Thyroid gland (tissue), 4 donors: ENCODE data around the gene SLC39A10. TPM values are rescaled to one million over a fixed set of nuclear protein-coding genes. Genes with fewer than 3 reads are reported as not detected.

ENCODE experiments used
- DNase-seq, 2 donors: peaks; one replicate each; pipeline ENCODE4 v3.0.0-alpha.2; 2019
- H3K27ac ChIP-seq, 3 donors: fragments of 200-600 bp; sonication (generic); 1 replicate in 2 of 3; 2 replicates in 1 of 3; pipeline ENCODE4 v1.5.1; 2016 to 2019; ENCODE audit warnings: mild to moderate bottlenecking in 1 of 3, moderate library complexity in 1 of 3
- H3K27me3 ChIP-seq: fragments of 200-600 bp; sonication (generic); one replicate; pipeline ENCODE4 v1.5.1; 2019
- H3K36me3 ChIP-seq, 2 donors: fragments of 200-600 bp; sonication (generic); one replicate each; pipeline ENCODE4 v1.5.1; 2016 to 2019
- H3K4me1 ChIP-seq, 2 donors: fragments of 200-600 bp; sonication (generic); one replicate each; pipeline ENCODE4 v1.5.1; 2017 to 2019
- H3K4me3 ChIP-seq, 3 donors: fragments of 200-600 bp; sonication (generic); replicated peaks in 1 of 3; 1 replicate in 2 of 3; 2 replicates in 1 of 3; pipeline ENCODE4 v1.5.1; 2016; ENCODE audit warnings: mild to moderate bottlenecking in 1 of 3
- H3K9me3 ChIP-seq: fragments of 200-600 bp; sonication (generic); one replicate; pipeline ENCODE4 v1.5.1; 2017
- POLR2A ChIP-seq, 2 donors: fragments of 450-650 bp; IDR thresholded peaks; one replicate each; pipeline ENCODE4 v1.6.1; 2017; ENCODE audit warnings: antibody characterized with exemption in 2 of 2, mild to moderate bottlenecking in 2 of 2, moderate library complexity in 1 of 2
- whole genome bisulfite sequencing, 2 donors: methylation state at CpG; one replicate each; pipeline ENCODE4 v1.1.5; 2017; 5-methylcytosine and 5-hydroxymethylcytosine counted together
- intact Hi-C: fragments of 100-400 bp; cut with DNase I; formaldehyde crosslinking; loops from one replicate; pipeline ENCODE4 v1.15.1; 2023
- total RNA-seq, 4 donors: library from RNA; depleted of rRNA; stranded (reverse); fragments of >200 nt; gene quantifications; one replicate each; pipeline ENCODE4 v1.2.3, GENCODE V29; 2016
- TF ChIP-seq, protein P1 (sequence below), 6 experiments: fragments of 200-600 bp in 3 of 6; fragments of 450-650 bp in 3 of 6; sonication (generic) in 3 of 6; IDR thresholded peaks; one replicate each; pipeline ENCODE4 v1.5.1; 2016 to 2019; ENCODE audit warnings: antibody characterized with exemption in 6 of 6, mild to moderate bottlenecking in 2 of 6, inconsistent platforms in 1 of 6, moderate library complexity in 1 of 6

SLC39A10 gene
- total RNA-seq, 4 donors from 2014 or later: 74.4 to 119 (median 93.5) TPM

DNA sequence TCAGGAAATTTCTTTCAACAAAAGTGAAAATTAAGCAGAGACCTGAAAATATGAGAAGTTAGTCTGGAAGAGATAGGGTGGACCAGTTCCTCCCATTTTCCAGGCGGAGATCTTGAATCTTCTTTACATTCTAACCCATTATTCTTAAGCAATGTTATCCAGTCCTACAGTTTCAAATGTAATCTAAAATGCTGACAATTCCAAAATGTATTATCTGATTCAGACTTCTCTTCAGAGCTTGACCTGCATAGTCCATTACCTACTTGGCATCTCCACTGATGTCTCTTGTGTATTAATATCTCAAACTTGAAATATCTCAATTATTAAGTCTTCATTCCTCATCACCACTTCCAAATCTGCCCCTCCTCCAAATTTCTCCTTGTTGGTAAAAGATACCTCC, 28.4 kb upstream of the SLC39A10 start:
- no peaks in the 10 kb centered on the region for H3K9me3 ChIP-seq
- 95 to 98% methylated on average over 1 of the region's 1 CpG for WGBS, 2 donors
- intact Hi-C loops: no loop called here
- TF ChIP-seq, protein P1, sequence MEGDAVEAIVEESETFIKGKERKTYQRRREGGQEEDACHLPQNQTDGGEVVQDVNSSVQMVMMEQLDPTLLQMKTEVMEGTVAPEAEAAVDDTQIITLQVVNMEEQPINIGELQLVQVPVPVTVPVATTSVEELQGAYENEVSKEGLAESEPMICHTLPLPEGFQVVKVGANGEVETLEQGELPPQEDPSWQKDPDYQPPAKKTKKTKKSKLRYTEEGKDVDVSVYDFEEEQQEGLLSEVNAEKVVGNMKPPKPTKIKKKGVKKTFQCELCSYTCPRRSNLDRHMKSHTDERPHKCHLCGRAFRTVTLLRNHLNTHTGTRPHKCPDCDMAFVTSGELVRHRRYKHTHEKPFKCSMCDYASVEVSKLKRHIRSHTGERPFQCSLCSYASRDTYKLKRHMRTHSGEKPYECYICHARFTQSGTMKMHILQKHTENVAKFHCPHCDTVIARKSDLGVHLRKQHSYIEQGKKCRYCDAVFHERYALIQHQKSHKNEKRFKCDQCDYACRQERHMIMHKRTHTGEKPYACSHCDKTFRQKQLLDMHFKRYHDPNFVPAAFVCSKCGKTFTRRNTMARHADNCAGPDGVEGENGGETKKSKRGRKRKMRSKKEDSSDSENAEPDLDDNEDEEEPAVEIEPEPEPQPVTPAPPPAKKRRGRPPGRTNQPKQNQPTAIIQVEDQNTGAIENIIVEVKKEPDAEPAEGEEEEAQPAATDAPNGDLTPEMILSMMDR (IDR thresholded peaks at IDR 0.05): no peak
- TF ChIP-seq POLR2A (IDR thresholded peaks at IDR 0.05): no peak
- H3K27ac ChIP-seq: no peak overlapping the region
- H3K4me1 ChIP-seq: no peaks in the 10 kb centered on the region
- H3K27me3 ChIP-seq: no peaks in the 10 kb centered on the region
- no peak for DNase-seq
- H3K36me3 ChIP-seq: no peaks in the 10 kb centered on the region
- no peak overlapping the region for H3K4me3 ChIP-seq

DNA sequence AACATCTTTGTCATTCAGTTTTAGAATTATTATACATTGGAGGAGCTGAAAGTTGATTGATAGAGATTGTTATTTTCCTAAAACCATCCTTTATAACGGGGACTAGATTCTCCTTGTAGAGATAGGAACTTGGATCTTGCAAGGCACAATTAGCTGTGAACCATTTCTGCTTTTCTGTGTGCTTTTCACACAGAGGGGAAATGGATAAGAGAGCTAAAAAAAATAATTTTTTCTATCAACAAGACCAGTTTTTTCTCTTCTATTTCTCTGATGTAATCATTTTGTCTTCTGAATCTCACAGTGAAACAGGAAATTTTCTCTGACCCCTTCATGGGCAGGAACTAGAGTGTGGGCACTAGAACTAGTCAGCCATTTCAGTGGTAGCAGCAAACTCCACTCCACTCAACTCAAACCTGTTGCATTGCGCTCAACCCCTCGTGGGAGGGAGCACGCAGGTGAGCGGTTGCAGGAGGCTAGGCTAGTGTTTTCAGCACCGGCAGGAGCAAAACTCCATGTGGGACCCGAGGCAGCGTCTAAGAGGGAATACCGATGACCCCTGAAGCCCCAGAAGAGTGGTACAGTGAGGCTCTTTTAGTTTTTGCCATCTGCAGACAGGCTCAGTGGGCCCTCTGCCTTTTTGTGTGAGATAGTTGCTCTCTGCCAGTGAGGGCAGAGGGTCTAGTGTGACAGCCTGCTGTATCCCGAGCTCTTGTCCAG, 24.0 kb upstream of the SLC39A10 start:
- H3K36me3 ChIP-seq: no peaks in the 10 kb centered on the region
- WGBS, 2 donors: 91 to 94% methylated on average over 10 of the region's 10 CpGs
- H3K4me1 ChIP-seq: peaks cover 0 to 7% of the 10 kb centered on the region in 2 donors
- no peak for DNase-seq
- H3K4me3 ChIP-seq: no peak overlapping the region
- H3K27me3 ChIP-seq: no peaks in the 10 kb centered on the region
- TF ChIP-seq, protein P1 (IDR thresholded peaks at IDR 0.05): no peak
- TF ChIP-seq POLR2A (IDR thresholded peaks at IDR 0.05): no peak
- intact Hi-C loops: no loop called here
- H3K27ac ChIP-seq: no peak overlapping the region
- H3K9me3 ChIP-seq: no peaks in the 10 kb centered on the region

DNA sequence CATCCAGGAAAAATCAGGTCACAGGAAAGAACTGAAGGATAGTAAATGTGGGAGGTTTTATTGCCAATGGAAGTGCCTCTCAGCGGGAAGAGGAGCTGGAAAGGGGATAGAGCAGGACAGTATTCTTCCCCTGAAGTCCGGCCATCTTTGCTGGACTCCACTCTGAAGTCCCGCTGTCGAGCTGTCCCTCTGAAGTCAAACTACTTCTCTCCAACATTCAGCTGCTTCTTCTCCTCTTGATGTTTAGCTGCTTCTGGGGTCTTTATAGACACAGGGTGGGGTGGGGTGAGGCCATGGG, 23.5 kb upstream of the SLC39A10 start:
- no peak for TF ChIP-seq POLR2A (IDR thresholded peaks at IDR 0.05)
- TF ChIP-seq, protein P1 (IDR thresholded peaks at IDR 0.05): no peak
- intact Hi-C loops: no loop called here

GRCh38 chr2:195633974-195634373, 23.1 kb upstream of the SLC39A10 start:
- no peak for TF ChIP-seq POLR2A (IDR thresholded peaks at IDR 0.05)
- TF ChIP-seq, protein P1 (IDR thresholded peaks at IDR 0.05): no peak
- no peaks in the 10 kb centered on the region for H3K9me3 ChIP-seq
- no peak for DNase-seq
- no peaks in the 10 kb centered on the region for H3K36me3 ChIP-seq
- WGBS, 2 donors: 93% methylated on average over 3 of the region's 3 CpGs
- peaks cover 0 to 7% of the 10 kb centered on the region in 2 donors for H3K4me1 ChIP-seq
- no peak overlapping the region for H3K4me3 ChIP-seq
- H3K27ac ChIP-seq: no peak overlapping the region
- intact Hi-C loops: no loop called here
- H3K27me3 ChIP-seq: no peaks in the 10 kb centered on the region

More for the DNA sequence above, 23.5 kb upstream of the SLC39A10 start:
- H3K27ac ChIP-seq: no peak overlapping the region
- H3K4me3 ChIP-seq: no peak overlapping the region
- no peaks in the 10 kb centered on the region for H3K36me3 ChIP-seq
- no peaks in the 10 kb centered on the region for H3K27me3 ChIP-seq
- H3K4me1 ChIP-seq: peaks cover 0 to 7% of the 10 kb centered on the region in 2 donors
- no peaks in the 10 kb centered on the region for H3K9me3 ChIP-seq
- no peak for DNase-seq
- WGBS, 2 donors: 91 to 98% methylated on average over 4 of the region's 4 CpGs

GRCh38 chr2:195636890-195637289, 20.1 kb upstream of the SLC39A10 start:
- no peak for DNase-seq
- H3K36me3 ChIP-seq: no peaks in the 10 kb centered on the region
- TF ChIP-seq, protein P1 (IDR thresholded peaks at IDR 0.05): no peak
- H3K27me3 ChIP-seq: no peaks in the 10 kb centered on the region
- no peak overlapping the region for H3K4me3 ChIP-seq
- no peak overlapping the region for H3K27ac ChIP-seq
- H3K9me3 ChIP-seq: no peaks in the 10 kb centered on the region
- peaks cover 0 to 9% of the 10 kb centered on the region in 2 donors for H3K4me1 ChIP-seq
- intact Hi-C loops: no loop called here
